GM21423 (cell line): ENCODE results near the gene PTPRF.
A peak's percentile ranks its signal among the peaks of the same experiment; 100 is the strongest.
"Not testable (repeated sequence)": the region's sequence is repeated elsewhere in the genome, so short reads cannot be mapped to it uniquely, and the experiment has no call there.

ENCODE experiments used
- ATAC-seq: cut with Tn5 transposase; IDR thresholded peaks from one replicate; pipeline ENCODE4 v1.9.1; 2021; ENCODE audit warnings: mild to moderate bottlenecking, moderate library complexity; ENCODE audit not compliant: unreplicated experiment

PTPRF gene

GRCh38 chr1:43622471-43622870 lies 91.8 kb downstream of the PTPRF start:
- ATAC-seq: no peak

GRCh38 chr1:43622901-43623780 lies 92.5 kb downstream of the PTPRF start:
- no peak for ATAC-seq

- ATAC-seq: no peak
Measured at GRCh38 chr1:43625063-43625780, 94.5 kb downstream of the PTPRF start.

- ATAC-seq: no peak
Measured at GRCh38 chr1:43632135-43632670, 101.5 kb downstream of the PTPRF start.

- ATAC-seq: no peak
Measured at GRCh38 chr1:43634721-43635120, 104.0 kb downstream of the PTPRF start.

GRCh38 chr1:43636006-43636641 lies 105.4 kb downstream of the PTPRF start:
- ATAC-seq: no peak

GRCh38 chr1:43637267-43637666 lies 106.6 kb downstream of the PTPRF start:
- no peak for ATAC-seq

- ATAC-seq: not testable (repeated sequence)
Measured at GRCh38 chr1:43638381-43638780, 107.7 kb downstream of the PTPRF start.

- ATAC-seq: no peak
Measured at GRCh38 chr1:43639976-43640794, 109.5 kb downstream of the PTPRF start.

- ATAC-seq: no peak
Measured at GRCh38 chr1:43644558-43644957, 113.9 kb downstream of the PTPRF start.

GRCh38 chr1:43645461-43645860 lies 114.8 kb downstream of the PTPRF start:
- no peak for ATAC-seq

- ATAC-seq: not testable (repeated sequence)
Measured at GRCh38 chr1:43647331-43647730, 116.6 kb downstream of the PTPRF start.

- ATAC-seq: no peak
Measured at GRCh38 chr1:43648221-43648847, 117.7 kb downstream of the PTPRF start.

- ATAC-seq: no peak
Measured at GRCh38 chr1:43648876-43649477, 118.3 kb downstream of the PTPRF start.

- peak; percentile 68 for ATAC-seq
Measured at GRCh38 chr1:43650310-43651085, 119.8 kb downstream of the PTPRF start.

- no peak for ATAC-seq
Measured at GRCh38 chr1:43651188-43651587, 120.5 kb downstream of the PTPRF start.

GRCh38 chr1:43651902-43652301 lies 121.2 kb downstream of the PTPRF start:
- no peak for ATAC-seq

- no peak for ATAC-seq
Measured at GRCh38 chr1:43653339-43653738, 122.7 kb downstream of the PTPRF start.

GRCh38 chr1:43653893-43654292 lies 123.2 kb downstream of the PTPRF start:
- no peak for ATAC-seq
